Motor neuron (in vitro differentiated cells): ENCODE data around the gene CCL21. TPM values are rescaled to one million over a fixed set of nuclear protein-coding genes. Genes with fewer than 3 reads are reported as not detected.

ENCODE experiments used
- total RNA-seq, 8 experiments: library from RNA; unstranded; fragments of 300-600 nt; gene quantifications; 2 replicates each; pipeline versions ENCODE4 v1.2.3 to v1.2.4, GENCODE V29; 2022

CCL21 gene
- total RNA-seq, 8 experiments from 2014 or later: 0.22 to 1.3 (median 0.76) TPM; not detected in 5

Other genes with a start within 250 kb of the CCL21 start
- 10 to 100 TPM in 6 of 8 experiments, 1 to 10 TPM in 2; 3.9 to 25.4 (median 18.8) TPM for gene ENHO, start 187.1 kb downstream of the CCL21 start, total RNA-seq
- gene CNTFR, start 120.4 kb downstream of the CCL21 start, total RNA-seq: 10 to 100 TPM in 5 of 8 experiments, under 1 TPM in 3; 0.35 to 72.4 (median 25.6) TPM
- gene RPP25L, start 98.0 kb downstream of the CCL21 start, total RNA-seq: 10 to 100 TPM; 17.4 to 64.0 (median 24.0) TPM
- 100 to 1,000 TPM in 5 of 8 experiments, 10 to 100 TPM in 3; 67.7 to 217 (median 176) TPM for gene DCTN3, start 89.6 kb downstream of the CCL21 start, total RNA-seq
- gene ARID3C, start 81.1 kb downstream of the CCL21 start, total RNA-seq: under 1 TPM in 4 of 8 experiments, not detected in 4; 0.05 to 0.71 (median 0.16) TPM
- 100 to 1,000 TPM in 1 of 8 experiments, 10 to 100 TPM in 7; 22.7 to 123 (median 41.2) TPM for gene SIGMAR1, start 72.3 kb downstream of the CCL21 start, total RNA-seq
- gene GALT, start 63.5 kb downstream of the CCL21 start, total RNA-seq: 10 to 100 TPM; 25.4 to 59.7 (median 34.1) TPM
- 10 to 100 TPM in 7 of 8 experiments, 1 to 10 TPM in 1; 6.7 to 20.7 (median 12.7) TPM for gene IL11RA, start 58.0 kb downstream of the CCL21 start, total RNA-seq
- gene CCL27, start 47.5 kb downstream of the CCL21 start, total RNA-seq: 1 to 10 TPM in 3 of 8 experiments, not detected in 5; 1.7 to 2.0 (median 1.8) TPM
- gene CCL19, start 18.9 kb downstream of the CCL21 start, total RNA-seq: under 1 TPM in 1 of 8 experiments, not detected in 7; 0.38 TPM
- gene PHF24, start 248.1 kb upstream of the CCL21 start, total RNA-seq: 10 to 100 TPM in 1 of 8 experiments, 1 to 10 TPM in 3, under 1 TPM in 4; 0.04 to 21.3 (median 0.93) TPM